ENCODE measurements around the gene POLR2I. TPM values are rescaled to one million over a fixed set of nuclear protein-coding genes. Genes with fewer than 3 reads are reported as not detected.

Gene POLR2I
- total and polyA plus RNA-seq, 9 of the 15 experiments (the other 6 are each of a cell fraction or from before 2014, with no cell fraction given): 28.0 to 283 (median 123) TPM

GRCh38 chr19:36150586-36150985 is 35.9 kb upstream of the POLR2I start (continued):
- TF ChIP-seq IRF1 (CRISPR knock-in tag; IDR thresholded peaks at IDR 0.05; ENCODE audit: borderline replicate concordance): no peak

DNA sequence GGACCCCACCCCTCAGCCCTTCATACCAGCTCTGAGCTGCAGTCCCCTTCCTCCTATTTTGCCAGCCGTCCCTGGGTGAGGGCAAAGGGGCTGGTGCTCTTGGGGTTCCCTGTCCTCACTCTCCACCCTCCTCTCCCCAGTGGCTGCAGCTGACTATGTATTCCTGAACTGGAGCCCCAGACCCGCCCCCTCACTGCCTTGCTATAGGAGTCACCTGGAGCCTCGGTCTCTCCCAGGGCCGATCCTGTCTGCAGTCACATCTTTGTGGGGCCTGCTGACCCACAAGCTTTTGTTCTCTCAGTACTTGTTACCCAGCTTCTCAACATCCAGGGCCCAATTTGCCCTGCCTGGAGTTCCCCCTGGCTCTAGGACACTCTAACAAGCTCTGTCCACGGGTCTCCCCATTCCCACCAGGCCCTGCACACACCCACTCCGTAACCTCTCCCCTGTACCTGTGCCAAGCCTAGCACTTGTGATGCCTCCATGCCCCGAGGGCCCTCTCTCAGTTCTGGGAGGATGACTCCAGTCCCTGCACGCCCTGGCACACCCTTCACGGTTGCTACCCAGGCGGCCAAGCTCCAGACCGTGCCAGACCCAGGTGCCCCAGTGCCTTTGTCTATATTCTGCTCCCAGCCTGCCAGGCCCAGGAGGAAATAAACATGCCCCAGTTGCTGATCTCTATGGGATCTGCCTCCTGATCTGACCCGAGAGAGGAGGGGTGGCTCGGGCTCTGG is 35.2 kb upstream of the POLR2I start:
- no peak overlapping the region for H3K4me3 ChIP-seq
- POLR2A ChIA-PET: interaction anchor here (0.6 to 1.6 kb wide), 3 partner anchors 11 to 22 kb away, joined by 3 to 4 read pairs (median 3); no protein-coding TSS in a partner anchor
- no peak overlapping the region for H3K9ac ChIP-seq (ENCODE audit: insufficient read depth in 1 of 2, low read depth in 2 of 2, low read length in 2 of 2)
- H2AFZ ChIP-seq (ENCODE audit: low read depth, low read length): no peak overlapping the region
- intact Hi-C loops (cut with micrococcal nuclease) (no loop called here), in situ Hi-C loops (cut with MboI) (no loop called here)
- no peaks in the 10 kb centered on the region for H3K79me2 ChIP-seq (ENCODE audit: control insufficient read depth, insufficient read depth, low read length)
- CTCF ChIA-PET (ENCODE audit: low intra/inter-chr PET ratio): no interaction called here
- no peaks in the 10 kb centered on the region for H3K9me1 ChIP-seq (ENCODE audit: control insufficient read depth, insufficient read depth, low read length)
- TF ChIP-seq RBFOX2 (IDR thresholded peaks at IDR 0.05; ENCODE audit: low read depth, low read length) (peak; percentile 38; the same call in 1 of the 2 replicates), ZNF507 (tag; conservative IDR thresholded peaks at IDR 0.05) (no peak), PHF21A (IDR thresholded peaks at IDR 0.05; ENCODE audit: borderline replicate concordance, low read depth) (no peak)
- H3K4me1 ChIP-seq (replicated peaks in 1 of 2; ENCODE audit: control insufficient read depth in 2 of 2, insufficient read depth in 2 of 2, low read length in 2 of 2): peaks cover 0 to 13% of the 10 kb centered on the region in 2 experiments; a peak in 2 of 5 replicates
- WGBS (ENCODE audit: insufficient coverage, low coverage, missing lambda C conversion rate): 91% methylated on average over 13 of the region's 13 CpGs
- DNase-seq (ENCODE audit: extremely low read depth in 1 of 4, low spot score in 3 of 4) (no peak), ATAC-seq (no peak), FAIRE-seq (no peak)
- BruUV-seq (replicated peaks): TSS peak; percentile 79
- no peaks in the 10 kb centered on the region for H3K27me3 ChIP-seq (ENCODE audit: control insufficient read depth in 2 of 2, insufficient read depth in 2 of 2, low read length in 2 of 2)
- peaks cover 66% of the 10 kb centered on the region; the same call in 2 of the 3 replicates for H3K36me3 ChIP-seq (ENCODE audit: control insufficient read depth, insufficient read depth, low read length)
- no peaks in the 10 kb centered on the region for H4K20me1 ChIP-seq (replicated peaks; ENCODE audit: control insufficient read depth, insufficient read depth, low read length)
- no peak overlapping the region for H3K27ac ChIP-seq (ENCODE audit: extremely low read depth, low read depth, low read length)
- H3K4me2 ChIP-seq (ENCODE audit: insufficient read depth, low read length): no peak overlapping the region
- no peaks in the 10 kb centered on the region for H3K9me3 ChIP-seq (replicated peaks; ENCODE audit: control insufficient read depth, insufficient read depth, low read depth, low read length)

Measured in K562 (cell line).